Mesodermal cell (in vitro differentiated cells): ENCODE results near the gene OLFML2A.

Experiments
- H3K27ac ChIP-seq: 2 replicates; pipeline ENCODE4 v1.7.0; 2013; ENCODE audit warnings: mild to moderate bottlenecking, low read depth, low read length, moderate library complexity; ENCODE audit not compliant: severe bottlenecking
- H3K36me3 ChIP-seq: 2 replicates; pipeline ENCODE4 v1.7.1; 2013; ENCODE audit warnings: mild to moderate bottlenecking, low read length, moderate library complexity; ENCODE audit not compliant: control insufficient read depth, insufficient read depth
- H3K4me1 ChIP-seq: one replicate; pipeline ENCODE4 v1.7.1; 2013; ENCODE audit warnings: mild to moderate bottlenecking, low read length; ENCODE audit not compliant: insufficient read depth, control insufficient read depth, poor library complexity, severe bottlenecking
- H3K4me3 ChIP-seq: 2 replicates; pipeline ENCODE4 v1.7.0; 2013; ENCODE audit warnings: low read length, control low read depth, mild to moderate bottlenecking; ENCODE audit not compliant: insufficient read depth, poor library complexity, severe bottlenecking; ENCODE audit errors: extremely low read depth
- H3K9me3 ChIP-seq: 2 replicates; pipeline ENCODE4 v1.7.1; 2013; ENCODE audit warnings: mild to moderate bottlenecking, low read length, moderate library complexity; ENCODE audit not compliant: control insufficient read depth
- WGBS, 2 experiments: methylation state at CpG; one replicate each; pipeline ENCODE4 v1.1.5; 2013; ENCODE audit warnings: missing lambda C conversion rate in 2 of 2; ENCODE audit not compliant: insufficient coverage in 2 of 2; 5-methylcytosine and 5-hydroxymethylcytosine counted together

Gene OLFML2A

DNA sequence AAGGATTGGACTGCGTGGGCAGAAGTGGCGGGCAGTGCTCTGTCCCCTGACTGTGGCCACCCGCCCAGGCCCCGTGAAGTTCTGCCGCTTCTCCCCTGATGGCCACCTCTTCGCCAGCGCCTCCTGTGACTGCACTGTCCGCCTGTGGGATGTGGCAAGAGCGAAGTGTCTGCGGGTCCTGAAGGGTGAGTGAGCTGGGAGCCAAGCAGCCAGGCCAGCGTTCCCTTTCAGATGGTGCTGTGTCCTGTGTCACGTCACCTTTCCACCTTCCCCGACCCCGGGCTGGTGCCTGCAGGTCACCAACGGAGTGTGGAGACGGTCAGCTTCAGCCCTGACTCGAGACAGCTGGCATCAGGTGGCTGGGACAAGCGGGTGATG, 78.6 kb downstream of the OLFML2A start:
- WGBS, 2 experiments: 93 to 95% methylated on average over 15 to 18 of the region's 18 CpGs
- no peak overlapping the region for H3K27ac ChIP-seq
- H3K4me3 ChIP-seq: no peak overlapping the region
- no peaks in the 10 kb centered on the region for H3K9me3 ChIP-seq
- peaks cover 43% of the 10 kb centered on the region for H3K36me3 ChIP-seq
- H3K4me1 ChIP-seq: peaks cover 25% of the 10 kb centered on the region

GRCh38 chr9:124855944-124856765, 79.2 kb downstream of the OLFML2A start:
- Histone ChIP-seq H3K27ac (no peak overlapping the region), H3K4me3 (no peak overlapping the region), H3K9me3 (no peaks in the 10 kb centered on the region), H3K4me1 (peaks cover 25% of the 10 kb centered on the region), H3K36me3 (peaks cover 49% of the 10 kb centered on the region)
- whole genome bisulfite sequencing, 2 experiments: 75 to 79% methylated on average over 13 to 15 of the region's 16 CpGs

DNA sequence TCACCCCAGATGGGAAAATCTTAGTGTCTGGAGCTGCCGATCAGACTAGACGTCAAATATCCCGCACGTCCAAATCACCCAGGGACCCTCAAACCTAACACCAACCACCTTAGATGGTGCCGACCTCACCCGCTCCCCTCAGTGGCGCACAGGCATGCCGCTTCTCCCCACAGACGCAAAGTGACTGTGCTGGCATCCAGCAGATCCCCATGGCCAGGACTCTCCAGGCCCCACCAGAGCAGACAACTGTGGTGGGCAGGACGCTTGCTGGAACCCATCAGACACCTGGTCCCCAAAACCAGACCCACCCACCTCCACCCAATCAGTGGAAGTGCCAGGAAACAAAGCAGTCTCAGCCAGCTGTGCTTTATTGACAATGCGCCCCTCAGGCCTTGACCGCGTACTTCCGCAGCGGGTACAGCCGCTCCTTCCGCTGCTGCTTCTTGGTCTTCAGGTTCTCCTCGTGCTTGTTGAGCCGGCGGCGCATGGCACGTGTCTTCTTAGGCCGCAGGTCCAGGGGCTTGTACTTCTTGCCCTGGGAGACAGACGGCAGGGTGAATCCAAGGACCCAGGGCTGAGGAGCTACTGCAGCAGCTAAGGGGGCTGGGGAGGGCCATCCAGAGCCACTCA, 80.7 kb downstream of the OLFML2A start:
- WGBS, 2 experiments: 96 to 97% methylated on average over 19 to 23 of the region's 24 CpGs
- Histone ChIP-seq H3K4me3 (no peak overlapping the region), H3K36me3 (peaks cover 51% of the 10 kb centered on the region), H3K27ac (no peak overlapping the region), H3K4me1 (peaks cover 17% of the 10 kb centered on the region), H3K9me3 (no peaks in the 10 kb centered on the region)

GRCh38 chr9:124858330-124859046, 81.6 kb downstream of the OLFML2A start:
- peaks cover 16% of the 10 kb centered on the region for H3K4me1 ChIP-seq
- peaks cover 51% of the 10 kb centered on the region for H3K36me3 ChIP-seq
- H3K4me3 ChIP-seq: no peak overlapping the region
- no peaks in the 10 kb centered on the region for H3K9me3 ChIP-seq
- 95% methylated on average over 9 of the region's 9 CpGs for WGBS, 2 experiments
- no peak overlapping the region for H3K27ac ChIP-seq

GRCh38 chr9:124859803-124860581, 83.1 kb downstream of the OLFML2A start:
- H3K36me3 ChIP-seq: peaks cover 51% of the 10 kb centered on the region

GRCh38 chr9:124860582-124861341, 83.8 kb downstream of the OLFML2A start:
- Histone ChIP-seq H3K36me3 (peaks cover 51% of the 10 kb centered on the region), H3K9me3 (no peaks in the 10 kb centered on the region), H3K4me3 (peak overlapping the region; percentile 89), H3K4me1 (peaks cover 16% of the 10 kb centered on the region), H3K27ac (no peak overlapping the region)
- 8% methylated on average over 10 to 11 of the region's 12 CpGs for WGBS, 2 experiments

More at GRCh38 chr9:124859803-124860581, 83.1 kb downstream of the OLFML2A start:
- Histone ChIP-seq H3K9me3 (no peaks in the 10 kb centered on the region), H3K4me1 (peaks cover 16% of the 10 kb centered on the region), H3K27ac (no peak overlapping the region), H3K4me3 (peak overlapping the region; percentile 89)
- 57 to 87% methylated on average over 1 to 4 of the region's 10 CpGs for WGBS, 2 experiments

DNA sequence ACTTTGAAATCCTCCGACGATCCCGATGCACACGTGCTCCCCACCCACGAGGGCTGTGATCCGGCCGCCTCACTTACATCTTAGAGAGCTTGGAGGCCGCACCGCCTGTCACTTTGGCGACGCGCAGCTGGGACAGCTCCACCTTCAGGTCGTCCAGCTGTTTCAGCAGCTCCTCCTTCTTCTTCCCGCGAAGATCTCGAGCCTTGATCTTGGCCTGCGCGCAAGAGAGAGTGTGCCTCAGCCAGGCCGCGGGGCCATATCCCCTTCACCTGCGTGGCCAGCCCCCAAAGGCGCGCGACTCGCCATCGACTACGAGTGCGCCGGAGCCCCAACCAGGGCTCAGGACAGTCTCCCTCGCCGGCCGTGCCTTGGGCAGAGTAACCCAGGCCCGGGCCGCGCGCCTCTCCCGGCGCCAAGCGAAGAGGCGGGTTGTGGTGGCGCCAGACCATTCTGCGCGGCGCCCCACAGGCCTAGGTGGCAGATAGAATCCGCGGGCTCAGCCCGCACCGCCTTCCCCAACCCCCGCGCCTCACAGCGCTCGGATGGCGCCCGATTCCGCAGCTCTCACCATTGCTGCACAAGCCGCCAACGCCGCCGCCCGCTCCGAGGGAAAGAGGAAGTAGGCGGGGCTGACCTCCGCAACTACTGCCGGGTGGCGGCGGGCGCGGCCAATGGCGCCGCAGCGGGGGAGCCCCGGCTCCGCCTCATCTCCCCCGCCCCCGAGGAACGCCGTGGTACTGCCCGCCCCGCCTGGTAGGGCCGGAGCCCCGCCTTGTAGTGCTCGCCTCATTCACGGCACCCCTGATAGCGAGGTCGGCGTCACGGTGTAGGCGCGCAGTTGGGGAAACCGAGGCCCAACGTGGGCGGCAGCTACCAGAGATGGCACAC, 84.7 kb downstream of the OLFML2A start, which contains the start of the genes ARPC5L and RPL35:
Gene ARPC5L (plus strand): TSS at position 789 of the 888 bp plus-strand sequence. CDS start 7,161 bp downstream, outside the sequence.
Gene RPL35 (minus strand): TSS at position 616 of the 888 bp plus-strand sequence. CDS start 45 bp downstream, at position 571.
- WGBS, 2 experiments: 0 to 1% methylated on average over 60 to 92 of the region's 92 CpGs
- peak within 1 kb of the TSS; percentile 97 for H3K27ac ChIP-seq
- peaks cover 16% of the 10 kb centered on the region for H3K4me1 ChIP-seq
- no peaks in the 10 kb centered on the region for H3K9me3 ChIP-seq
- peak within 1 kb of the TSS; percentile 89 for H3K4me3 ChIP-seq
- H3K36me3 ChIP-seq: peaks cover 47% of the 10 kb centered on the region

DNA sequence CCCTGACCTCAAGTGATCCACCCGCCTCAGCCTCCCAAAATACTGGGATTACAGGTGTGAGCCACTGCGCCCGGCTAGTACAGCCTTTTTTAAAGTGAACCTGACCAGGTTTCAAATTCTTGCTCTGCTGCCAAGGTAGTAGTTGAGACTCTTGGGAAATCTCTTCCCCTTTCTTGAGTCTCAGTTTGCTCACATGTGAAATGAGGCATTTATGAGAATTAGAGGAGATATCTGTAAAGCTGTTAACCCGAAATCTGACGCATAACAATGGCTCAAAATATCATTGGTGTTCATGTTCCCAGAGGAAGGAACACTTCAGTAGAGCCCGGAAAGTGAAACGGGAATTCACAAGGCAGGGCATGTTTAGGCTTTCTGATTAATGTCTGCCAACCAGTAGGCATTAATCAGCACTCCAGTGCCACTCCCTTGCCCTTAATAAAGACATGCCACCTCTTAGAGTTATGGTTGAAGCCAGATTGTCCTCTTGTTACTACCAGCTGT, 86.5 kb downstream of the OLFML2A start:
- Histone ChIP-seq H3K27ac (no peak overlapping the region), H3K4me3 (no peak overlapping the region), H3K4me1 (peaks cover 16% of the 10 kb centered on the region), H3K36me3 (peaks cover 29% of the 10 kb centered on the region), H3K9me3 (no peaks in the 10 kb centered on the region)
- WGBS, 2 experiments: 92 to 93% methylated on average over 6 of the region's 7 CpGs
